GM18868 (cell line): ENCODE data around the gene IFI27L1.

ENCODE experiments used
- ATAC-seq: cut with Tn5 transposase; IDR thresholded peaks from one replicate; pipeline ENCODE4 v1.9.1; 2021; ENCODE audit warnings: mild to moderate bottlenecking, moderate library complexity; ENCODE audit not compliant: unreplicated experiment

The IFI27L1 gene

DNA sequence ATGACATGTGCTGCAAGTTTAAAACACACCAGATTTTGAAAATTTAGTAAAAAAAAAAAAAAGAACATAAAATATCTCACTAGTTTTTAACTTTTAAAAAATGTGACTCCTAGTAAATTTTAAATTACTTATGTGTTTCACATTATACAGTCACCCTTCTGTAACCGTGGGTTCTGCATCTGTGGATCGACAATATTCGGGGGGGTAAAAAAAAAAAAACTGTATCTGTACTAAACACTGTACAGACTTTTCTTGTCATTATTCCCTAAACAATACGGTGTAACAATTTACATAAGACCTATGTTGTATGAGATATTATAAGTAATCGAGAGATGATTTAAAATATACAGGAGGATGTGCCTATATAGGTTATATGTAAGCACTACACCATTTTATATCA, 3.3 kb upstream of the IFI27L1 start:
- no peak for ATAC-seq

DNA sequence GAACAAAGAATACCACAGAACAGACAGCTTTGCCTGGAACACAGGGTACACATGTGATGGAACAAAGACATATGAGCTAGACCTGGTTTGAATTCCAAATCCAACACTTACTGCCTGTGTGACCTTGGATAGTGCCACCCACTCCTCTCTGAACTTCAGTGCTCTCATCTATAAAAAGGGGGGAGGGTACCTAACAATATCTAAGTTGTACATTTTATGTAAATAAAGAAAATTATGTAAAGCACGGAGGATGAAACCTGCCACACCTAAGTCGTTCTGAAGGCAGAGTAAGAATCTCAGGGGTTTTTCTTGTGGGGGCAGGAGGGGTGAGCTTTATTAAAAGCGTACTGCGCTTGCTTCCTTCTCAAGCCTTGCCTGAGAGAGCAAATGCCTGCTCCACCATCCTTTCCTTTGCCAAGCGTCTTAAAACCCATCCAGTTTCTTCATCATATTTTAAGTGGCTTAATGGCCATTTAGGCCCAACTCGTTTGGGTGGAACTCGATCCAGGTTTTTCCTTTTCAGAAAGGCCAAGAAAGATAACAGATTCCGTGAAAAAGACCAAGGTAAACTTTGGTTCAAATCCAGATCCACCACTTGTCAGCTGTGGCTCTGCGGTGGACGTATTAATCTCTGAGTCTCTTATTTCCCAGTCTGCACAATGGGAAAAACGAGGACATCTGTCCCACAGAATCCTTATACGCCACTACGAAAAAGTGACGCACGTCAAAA, 1.1 kb upstream of the IFI27L1 start:
- ATAC-seq: no peak

- ATAC-seq: peak; percentile 28
These were observed 293 bp downstream of the IFI27L1 start for GRCh38 chr14:94081386-94081820.

DNA sequence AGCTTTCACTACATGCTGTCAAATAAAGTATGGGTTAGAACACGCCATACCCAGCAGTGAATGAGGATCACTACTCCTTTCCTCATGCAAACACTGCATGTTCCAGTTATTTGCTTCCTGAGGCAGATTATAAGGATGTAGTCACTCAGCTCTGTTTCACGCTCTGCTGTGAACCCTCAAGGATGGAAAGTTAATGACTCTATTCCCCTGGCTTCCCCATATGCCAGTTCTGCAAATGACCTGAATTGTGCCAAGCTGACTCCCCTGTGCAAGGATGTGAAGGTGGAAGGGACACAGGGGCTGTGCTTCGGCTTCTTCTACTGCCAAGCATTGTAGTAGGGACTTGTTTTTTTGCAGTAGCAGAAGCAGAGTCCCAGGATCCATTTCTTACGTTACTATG, 6.8 kb downstream of the IFI27L1 start:
- no peak for ATAC-seq

- ATAC-seq: no peak
These were observed 7.4 kb downstream of the IFI27L1 start for GRCh38 chr14:94088516-94088915.

DNA sequence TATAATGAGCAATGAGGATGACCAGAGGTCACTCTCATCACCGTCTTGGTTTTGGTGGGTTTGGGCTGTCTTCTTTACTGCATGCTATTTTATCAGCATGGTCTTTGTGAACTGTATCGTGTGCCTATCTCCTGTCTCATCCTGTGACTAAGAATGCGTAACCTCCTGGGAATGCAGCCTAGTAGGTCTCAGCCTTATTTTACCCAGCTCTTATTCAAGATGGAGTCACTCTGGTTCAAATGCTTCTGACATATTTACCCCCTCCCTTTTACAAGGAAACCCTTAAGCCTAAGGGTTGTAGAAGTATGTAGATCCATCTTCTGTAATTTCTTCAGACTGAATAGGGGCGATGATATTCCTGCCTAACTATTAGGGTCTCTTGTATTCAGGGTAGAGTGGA, 8.4 kb downstream of the IFI27L1 start:
- no peak for ATAC-seq

DNA sequence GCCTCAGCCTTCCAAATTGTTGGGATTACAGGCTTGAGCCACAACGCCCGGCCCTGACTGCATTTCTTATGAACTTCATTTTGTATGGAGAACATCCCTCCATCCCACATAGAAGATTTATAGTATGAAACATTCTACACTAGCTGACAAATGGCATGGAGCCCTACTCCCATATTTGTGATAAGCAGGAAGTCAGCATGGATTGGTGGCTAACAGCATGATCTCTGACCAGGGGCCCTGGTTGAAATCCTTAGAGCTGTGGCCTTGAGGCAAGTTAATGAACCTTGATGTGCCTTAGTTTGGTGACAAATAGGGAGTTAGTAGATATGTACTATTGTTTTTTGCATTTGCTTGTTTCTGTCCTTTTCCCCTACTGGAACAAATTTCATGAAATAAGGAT, 12.3 kb downstream of the IFI27L1 start:
- ATAC-seq: no peak

- no peak for ATAC-seq
These were observed 16.0 kb downstream of the IFI27L1 start for GRCh38 chr14:94097091-94097490.

DNA sequence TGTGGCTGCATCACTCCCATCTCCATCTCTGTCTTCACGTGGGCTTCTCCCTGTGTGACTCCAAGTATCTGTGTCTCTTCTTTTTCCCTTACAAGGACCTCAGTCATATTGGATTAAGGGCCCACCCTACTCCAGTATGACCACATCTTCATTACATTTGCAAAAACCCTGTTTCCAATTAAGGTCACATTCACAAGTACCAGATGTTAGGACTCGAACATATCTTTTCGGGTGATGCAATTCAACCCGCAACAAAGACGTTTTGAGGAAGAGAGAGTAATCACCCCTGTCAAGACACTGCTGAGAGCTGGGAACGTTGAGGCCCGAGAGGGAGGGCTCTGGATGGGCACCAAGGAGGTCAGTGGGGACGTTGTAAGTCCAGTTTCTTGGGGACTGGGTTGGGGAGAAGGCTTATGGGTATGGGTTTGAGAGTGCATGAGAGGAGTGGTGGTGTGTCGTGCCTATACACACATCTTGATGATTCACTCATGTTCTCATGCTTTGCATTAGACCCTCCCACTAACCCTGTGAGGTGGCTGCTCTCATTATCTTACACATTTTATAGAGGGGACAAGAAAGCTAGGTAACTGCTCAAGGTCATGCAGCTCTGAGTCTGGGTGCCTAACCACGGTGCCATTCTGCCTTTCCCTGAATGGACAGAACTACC, 17.3 kb downstream of the IFI27L1 start:
- no peak for ATAC-seq

GRCh38 chr14:94099006-94099405, 17.9 kb downstream of the IFI27L1 start:
- no peak for ATAC-seq

GRCh38 chr14:94100847-94101246, 19.7 kb downstream of the IFI27L1 start:
- no peak for ATAC-seq

- no peak for ATAC-seq
These were observed 20.6 kb downstream of the IFI27L1 start for GRCh38 chr14:94101748-94102147.

GRCh38 chr14:94102768-94103482, 21.8 kb downstream of the IFI27L1 start:
- no peak for ATAC-seq

DNA sequence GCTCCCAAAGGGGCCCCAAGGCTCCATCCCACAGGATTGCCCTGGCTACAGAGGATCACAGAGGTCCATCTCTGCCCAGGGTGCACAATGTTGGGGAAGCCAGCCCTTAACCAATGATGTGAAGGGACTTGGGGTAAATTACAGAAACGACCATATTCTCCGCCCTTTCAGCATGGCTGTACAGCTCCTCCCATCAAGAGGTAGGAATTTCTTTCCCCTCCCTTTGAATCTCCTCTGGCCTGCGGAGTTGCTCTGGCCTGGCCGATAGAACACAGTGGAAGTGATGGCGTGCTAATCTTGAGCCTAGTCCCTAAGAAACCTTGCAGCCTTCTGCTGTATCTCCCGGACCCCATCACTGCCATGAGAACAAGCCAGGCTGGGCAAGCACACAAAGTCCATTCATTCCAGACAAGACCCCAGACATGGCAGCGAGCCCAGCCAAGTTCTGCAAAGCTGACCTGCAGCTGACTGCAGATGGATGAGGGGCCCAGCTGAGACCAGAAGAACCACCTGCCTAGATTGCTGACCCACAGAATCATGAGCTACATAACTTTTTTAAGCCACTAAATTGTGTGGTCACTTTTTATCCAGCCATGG, 22.5 kb downstream of the IFI27L1 start:
- ATAC-seq: no peak

GRCh38 chr14:94104731-94105130, 23.6 kb downstream of the IFI27L1 start:
- ATAC-seq: no peak

GRCh38 chr14:94109915-94110250, 28.8 kb downstream of the IFI27L1 start:
- ATAC-seq: no peak

DNA sequence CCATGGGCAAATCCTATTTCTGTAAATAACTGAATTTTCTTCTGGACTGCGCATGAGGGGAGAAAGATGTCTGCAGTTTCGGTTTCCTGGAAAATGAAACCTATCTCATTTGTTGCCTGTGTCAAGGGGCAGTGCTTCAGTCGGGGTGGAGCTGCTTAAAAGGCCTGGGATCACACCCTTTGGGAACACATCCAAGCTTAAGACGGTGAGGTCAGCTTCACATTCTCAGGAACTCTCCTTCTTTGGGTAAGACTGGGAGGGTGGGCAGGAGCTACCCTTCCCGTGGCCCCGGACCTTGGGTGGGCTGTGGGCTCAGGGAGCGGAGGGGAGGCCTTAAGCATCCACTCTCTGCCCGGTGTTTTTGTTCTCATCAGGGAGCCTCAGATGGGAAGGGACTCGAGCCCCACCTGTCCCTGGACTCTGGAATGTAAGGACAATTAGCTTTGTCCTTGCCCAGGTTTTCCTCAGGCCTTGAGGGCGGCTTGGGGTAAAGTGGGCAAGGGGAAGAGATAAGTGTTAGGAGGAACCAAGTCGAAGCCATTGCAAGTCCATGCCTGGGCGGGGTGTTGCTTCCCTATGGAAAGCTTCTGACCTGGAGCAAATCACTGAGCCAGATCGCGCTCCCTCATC, 29.6 kb downstream of the IFI27L1 start, which contains the start of gene IFI27:
Gene IFI27, plus strand, starts transcription at position 185 of the 630 bp plus-strand sequence.
- ATAC-seq: no peak

DNA sequence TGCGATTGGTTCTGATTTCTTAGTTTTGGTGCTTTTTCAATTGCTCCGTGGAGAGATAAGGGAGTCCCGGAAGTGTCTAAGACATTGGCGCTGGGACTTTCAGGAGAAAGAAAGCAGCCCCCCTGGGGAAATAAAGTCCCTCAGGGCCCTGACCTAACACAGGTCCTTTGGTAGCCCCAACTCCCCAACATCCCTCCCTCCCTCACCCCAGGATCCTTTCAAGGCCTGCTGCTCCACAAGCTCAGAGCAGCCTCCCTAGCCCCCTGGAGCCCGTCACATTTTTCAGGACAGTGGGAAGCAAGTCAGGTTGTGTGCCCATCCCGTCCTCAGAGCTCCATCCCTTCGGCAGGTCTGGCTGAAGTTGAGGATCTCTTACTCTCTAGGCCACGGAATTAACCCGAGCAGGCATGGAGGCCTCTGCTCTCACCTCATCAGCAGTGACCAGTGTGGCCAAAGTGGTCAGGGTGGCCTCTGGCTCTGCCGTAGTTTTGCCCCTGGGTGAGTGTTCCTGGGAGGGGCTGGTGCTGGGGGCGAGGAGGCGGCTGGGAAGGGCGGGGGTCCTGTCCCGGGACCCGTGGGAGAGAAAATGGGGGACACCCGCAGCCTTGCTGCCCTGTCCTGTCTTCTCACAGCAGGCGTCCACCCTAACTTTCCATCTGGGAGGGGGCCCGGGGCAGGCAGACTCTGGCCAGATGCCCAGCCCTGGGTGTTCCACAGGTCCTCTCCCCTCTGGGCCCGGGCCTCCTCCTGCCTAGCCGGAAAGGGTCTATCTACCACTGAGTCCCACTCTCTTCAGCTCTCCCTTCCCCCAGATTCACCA, 30.4 kb downstream of the IFI27L1 start:
- ATAC-seq: no peak

DNA sequence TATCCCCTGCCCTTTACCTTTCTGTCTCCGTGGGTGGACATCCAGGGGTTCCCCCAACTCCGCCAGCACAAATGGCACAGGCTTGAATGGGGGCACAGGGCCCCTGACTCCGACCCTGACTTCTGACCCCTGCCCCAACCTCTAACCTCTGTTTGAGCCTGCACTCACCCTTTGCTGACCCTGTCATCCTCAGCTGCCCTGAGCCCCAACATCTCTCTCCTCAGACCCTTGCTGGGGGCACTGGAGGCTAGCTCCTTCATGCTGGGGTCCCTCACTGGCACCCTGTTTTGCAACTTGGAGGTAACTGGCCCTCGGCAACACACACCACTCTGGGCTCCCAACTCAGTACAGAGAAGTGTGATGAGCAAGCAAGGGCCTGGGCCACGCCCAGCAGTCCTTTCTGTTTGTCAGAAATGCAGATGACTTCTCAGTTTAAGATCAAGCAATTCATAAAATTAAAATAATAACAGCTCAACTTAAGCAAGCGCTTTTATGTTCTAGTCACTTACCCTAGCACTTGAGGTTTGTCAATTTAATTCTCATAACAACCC, 31.5 kb downstream of the IFI27L1 start:
- ATAC-seq: no peak

DNA sequence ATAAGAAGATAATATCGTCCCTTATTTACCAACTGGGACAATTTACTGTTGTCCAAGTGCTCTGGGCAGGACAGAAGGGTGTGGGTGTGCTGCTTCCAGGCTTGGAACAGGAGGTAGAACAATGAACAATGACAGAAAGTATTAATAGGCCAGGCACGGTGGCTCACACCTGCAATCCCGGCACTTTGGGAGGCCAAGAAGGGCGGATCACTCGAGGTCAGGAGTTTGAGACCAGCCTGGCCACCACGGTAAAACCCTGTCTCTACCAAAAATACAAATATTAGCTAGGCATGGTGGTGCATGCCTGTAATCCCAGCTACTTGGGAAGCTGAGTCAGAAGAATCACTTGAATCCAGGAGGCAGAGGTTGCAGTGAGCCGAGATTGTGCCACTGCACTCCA, 32.0 kb downstream of the IFI27L1 start:
- ATAC-seq: no peak
